ENCODE results near the gene PYY. TPM values are rescaled to one million over a fixed set of nuclear protein-coding genes. Genes with fewer than 3 reads are reported as not detected.

Gene PYY
- total RNA-seq, 1 donor from 2014 or later, result not detected

GRCh38 chr17:43949781-43950180 is 4.0 kb downstream of the PYY start:
- Histone ChIP-seq H3K4me1 (peaks cover 10% of the 10 kb centered on the region), H3K9me3 (no peaks in the 10 kb centered on the region), H3K27me3 (peaks cover 4% of the 10 kb centered on the region), H3K27ac (no peak overlapping the region), H3K36me3 (no peaks in the 10 kb centered on the region), H3K4me3 (no peak overlapping the region)
- intact Hi-C loops (cut with DNase I), result loop anchor here (10.0 kb wide), 1 partner anchor 215 kb away; no protein-coding TSS in a partner anchor
- DNase-seq (ENCODE audit: extremely low spot score in 2 of 2), result no peak
- TF ChIP-seq POLR2AphosphoS5 (IDR thresholded peaks at IDR 0.05; ENCODE audit: insufficient read depth in 1 of 2, low read depth in 1 of 2), result no peak
- TF ChIP-seq CTCF (IDR thresholded peaks at IDR 0.05), result no peak
- no peak for TF ChIP-seq POLR2A (IDR thresholded peaks at IDR 0.05)

- no peaks in the 10 kb centered on the region for H3K9me3 ChIP-seq
- TF ChIP-seq CTCF (IDR thresholded peaks at IDR 0.05) (no peak), POLR2AphosphoS5 (IDR thresholded peaks at IDR 0.05; ENCODE audit: insufficient read depth in 1 of 2, low read depth in 1 of 2) (no peak), POLR2A (IDR thresholded peaks at IDR 0.05) (no peak)
- no peak for DNase-seq (ENCODE audit: extremely low spot score in 2 of 2)
- intact Hi-C loops (cut with DNase I), result loop anchor here (10.0 kb wide), 1 partner anchor 218 kb away; no protein-coding TSS in a partner anchor
- no peak overlapping the region for H3K4me3 ChIP-seq
- no peak overlapping the region for H3K27ac ChIP-seq
- no peaks in the 10 kb centered on the region for H3K4me1 ChIP-seq
- H3K36me3 ChIP-seq, result no peaks in the 10 kb centered on the region
- H3K27me3 ChIP-seq, result peaks cover 4% of the 10 kb centered on the region
Observed at GRCh38 chr17:43946781-43947180, 7.0 kb downstream of the PYY start.

- Histone ChIP-seq H3K27ac (no peak overlapping the region), H3K9me3 (no peaks in the 10 kb centered on the region), H3K4me3 (no peak overlapping the region), H3K27me3 (no peaks in the 10 kb centered on the region), H3K4me1 (no peaks in the 10 kb centered on the region), H3K36me3 (no peaks in the 10 kb centered on the region)
- intact Hi-C loops (cut with DNase I), result loop anchor here (10.0 kb wide), 1 partner anchor 220 kb away; no protein-coding TSS in a partner anchor
- no peak for DNase-seq (ENCODE audit: extremely low spot score in 2 of 2)
- no peak for TF ChIP-seq POLR2A (IDR thresholded peaks at IDR 0.05)
- no peak for TF ChIP-seq CTCF (IDR thresholded peaks at IDR 0.05)
Observed at GRCh38 chr17:43945074-43945829, 8.5 kb downstream of the PYY start.

- peaks cover 11% of the 10 kb centered on the region for H3K4me1 ChIP-seq
- H3K27me3 ChIP-seq, result no peaks in the 10 kb centered on the region
- no peaks in the 10 kb centered on the region for H3K36me3 ChIP-seq
- TF ChIP-seq POLR2AphosphoS5 (IDR thresholded peaks at IDR 0.05; ENCODE audit: insufficient read depth in 1 of 2, low read depth in 1 of 2) (no peak), POLR2A (IDR thresholded peaks at IDR 0.05) (no peak), CTCF (IDR thresholded peaks at IDR 0.05) (no peak)
- no peak within 1 kb of the TSS for H3K27ac ChIP-seq
- no peak within 1 kb of the TSS for H3K4me3 ChIP-seq
- intact Hi-C loops (cut with DNase I), result loop anchor here (5.0 to 10.0 kb wide), 2 partner anchors 55 to 223 kb away; no protein-coding TSS in a partner anchor
- no peaks in the 10 kb centered on the region for H3K9me3 ChIP-seq
- DNase-seq (ENCODE audit: extremely low spot score in 2 of 2), result no peak
Observed at GRCh38 chr17:43942051-43942685, 11.6 kb downstream of the PYY start, which contains the start of gene PPY. Gene PPY, minus strand, starts transcription at chr17:43942476. Its CDS starts 822 bp downstream, at chr17:43941654.
